HG03558 (cell line): Measurements from ENCODE around the gene CDH23.

Experiments
- ATAC-seq: cut with Tn5 transposase; IDR thresholded peaks from one replicate; pipeline ENCODE4 v1.9.1; 2021; ENCODE audit warnings: moderate number of reproducible peaks; ENCODE audit not compliant: unreplicated experiment; ENCODE audit errors: extremely low read depth

CDH23 gene

GRCh38 chr10:71547876-71548846 is 151.4 kb downstream of the CDH23 start:
- ATAC-seq, result no peak

GRCh38 chr10:71549766-71550533 is 153.2 kb downstream of the CDH23 start:
- ATAC-seq, result no peak

- ATAC-seq, result no peak
Measured at GRCh38 chr10:71550628-71551027, 153.9 kb downstream of the CDH23 start.

- ATAC-seq, result no peak
Measured at GRCh38 chr10:71551970-71552369, 155.2 kb downstream of the CDH23 start.

GRCh38 chr10:71553432-71553831 is 156.7 kb downstream of the CDH23 start:
- no peak for ATAC-seq

GRCh38 chr10:71554671-71555070 is 158.0 kb downstream of the CDH23 start:
- ATAC-seq, result no peak

- ATAC-seq, result no peak
Measured at GRCh38 chr10:71555087-71555723, 158.5 kb downstream of the CDH23 start.

- no peak for ATAC-seq
Measured at GRCh38 chr10:71555724-71556119, 159.0 kb downstream of the CDH23 start.

GRCh38 chr10:71558991-71559390 is 162.3 kb downstream of the CDH23 start:
- ATAC-seq, result no peak

- no peak for ATAC-seq
Measured at GRCh38 chr10:71561003-71561574, 164.4 kb downstream of the CDH23 start.

- ATAC-seq, result no peak
Measured at GRCh38 chr10:71562181-71562580, 165.5 kb downstream of the CDH23 start.

- no peak for ATAC-seq
Measured at GRCh38 chr10:71562904-71563303, 166.2 kb downstream of the CDH23 start.

- ATAC-seq, result no peak
Measured at GRCh38 chr10:71564194-71564820, 167.6 kb downstream of the CDH23 start.

GRCh38 chr10:71565284-71566000 is 168.7 kb downstream of the CDH23 start:
- no peak for ATAC-seq

- no peak for ATAC-seq
Measured at GRCh38 chr10:71567006-71567405, 170.3 kb downstream of the CDH23 start.

GRCh38 chr10:71568896-71569492 is 172.3 kb downstream of the CDH23 start:
- no peak for ATAC-seq

- ATAC-seq, result no peak
Measured at GRCh38 chr10:71569775-71570588, 173.3 kb downstream of the CDH23 start.
